ENCODE data around the gene HPSE2.

The HPSE2 gene

DNA sequence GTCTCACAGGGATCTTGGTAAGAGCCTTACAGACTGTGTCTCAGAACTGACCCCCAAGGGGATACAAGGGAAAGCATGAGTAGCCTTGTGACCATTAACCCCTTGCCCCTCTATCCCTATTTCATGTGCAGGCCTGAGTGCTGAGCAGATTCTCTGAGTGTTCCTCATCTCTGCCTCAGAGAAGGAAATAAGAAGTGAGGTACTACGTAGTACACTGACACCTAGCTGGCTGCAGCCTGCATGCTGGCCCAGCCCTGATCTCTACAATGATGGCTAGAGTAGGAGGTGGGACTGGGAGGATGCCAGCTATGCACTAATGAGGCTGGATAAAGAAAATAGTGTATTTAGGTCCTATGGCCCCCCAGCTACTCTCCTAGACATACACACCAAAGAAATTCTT lies 614.0 kb downstream of the HPSE2 start:
- TF ChIP-seq POLR2A (IDR thresholded peaks at IDR 0.05; ENCODE audit: extremely low read depth, insufficient read length) (no peak), CTCF (IDR thresholded peaks at IDR 0.05; ENCODE audit: low read depth, low read length) (no peak)
- TF ChIP-seq, protein P1, sequence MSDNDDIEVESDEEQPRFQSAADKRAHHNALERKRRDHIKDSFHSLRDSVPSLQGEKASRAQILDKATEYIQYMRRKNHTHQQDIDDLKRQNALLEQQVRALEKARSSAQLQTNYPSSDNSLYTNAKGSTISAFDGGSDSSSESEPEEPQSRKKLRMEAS (IDR thresholded peaks at IDR 0.05; ENCODE audit: low read depth, low read length) = no peak
- H3K4me3 ChIP-seq (ENCODE audit: low read depth, low read length) = no peak overlapping the region
- DNase-seq (ENCODE audit: low read depth) = no peak

DNA sequence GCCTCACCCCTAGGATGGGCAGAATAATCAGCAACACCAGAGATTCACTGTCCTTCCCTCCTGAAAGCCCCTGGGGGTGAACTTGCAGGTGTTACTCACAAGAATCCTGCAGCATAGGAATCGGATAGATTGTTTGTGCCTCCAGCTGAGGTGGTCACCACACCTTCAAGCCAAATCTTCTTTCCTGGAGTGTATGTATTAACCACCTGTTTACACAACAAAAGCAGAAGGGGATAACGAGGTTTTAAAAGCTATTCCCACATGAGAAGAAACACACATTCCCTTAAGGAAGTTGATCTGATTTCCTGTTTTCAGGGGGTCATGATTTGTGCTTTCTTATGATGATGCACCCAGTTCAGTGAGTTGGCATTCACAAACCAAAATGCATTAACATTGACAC lies 615.1 kb downstream of the HPSE2 start:
- no peak overlapping the region for H3K4me3 ChIP-seq (ENCODE audit: low read depth, low read length)
- no peak for DNase-seq (ENCODE audit: low read depth)
- no peak for TF ChIP-seq POLR2A (IDR thresholded peaks at IDR 0.05; ENCODE audit: extremely low read depth, insufficient read length)
- TF ChIP-seq MYC (IDR thresholded peaks at IDR 0.05; ENCODE audit: low read depth, low read length) = no peak
- TF ChIP-seq CTCF (IDR thresholded peaks at IDR 0.05; ENCODE audit: low read depth, low read length) = no peak
- TF ChIP-seq, protein P1 (IDR thresholded peaks at IDR 0.05; ENCODE audit: low read depth, low read length) = no peak

- TF ChIP-seq CTCF (IDR thresholded peaks at IDR 0.05; ENCODE audit: low read depth, low read length) = no peak
- TF ChIP-seq, protein P1 (IDR thresholded peaks at IDR 0.05; ENCODE audit: low read depth, low read length) = peak; percentile 39; the same call in 1 of the 2 replicates
- no peak overlapping the region for H3K4me3 ChIP-seq (ENCODE audit: low read depth, low read length)
- DNase-seq (ENCODE audit: low read depth) = peak; percentile 79
Measured at GRCh38 chr10:98619446-98619845, 616.2 kb downstream of the HPSE2 start.

GRCh38 chr10:98617906-98618520 lies 617.6 kb downstream of the HPSE2 start:
- TF ChIP-seq, protein P1 (IDR thresholded peaks at IDR 0.05; ENCODE audit: low read depth, low read length) = no peak
- TF ChIP-seq MYC (IDR thresholded peaks at IDR 0.05; ENCODE audit: low read depth, low read length) (no peak), POLR2A (IDR thresholded peaks at IDR 0.05; ENCODE audit: extremely low read depth, insufficient read length) (no peak), CTCF (IDR thresholded peaks at IDR 0.05; ENCODE audit: low read depth, low read length) (no peak)
- no peak overlapping the region for H3K4me3 ChIP-seq (ENCODE audit: low read depth, low read length)
- no peak for DNase-seq (ENCODE audit: low read depth)

DNA sequence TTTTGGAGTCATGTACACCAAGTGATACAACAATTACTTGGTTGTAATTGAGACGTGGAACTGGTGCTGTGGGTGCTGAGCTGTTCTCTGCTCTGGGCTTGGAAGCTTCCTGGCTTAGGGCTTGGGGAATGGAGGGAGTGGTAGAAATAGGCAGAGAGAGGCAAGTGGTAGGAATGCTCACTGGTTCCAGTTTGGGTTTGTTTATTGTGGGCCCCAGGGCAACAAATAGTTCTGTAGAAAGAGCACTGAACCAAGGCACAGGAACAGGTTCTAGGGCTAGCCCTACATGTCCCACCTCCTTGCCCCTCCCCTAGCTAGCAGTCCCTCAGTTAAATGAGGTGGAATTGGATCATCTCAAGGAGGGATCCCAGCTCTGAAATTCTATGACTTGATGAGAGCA lies 622.2 kb downstream of the HPSE2 start:
- no peak for TF ChIP-seq POLR2A (IDR thresholded peaks at IDR 0.05; ENCODE audit: extremely low read depth, insufficient read length)
- no peak for TF ChIP-seq MYC (IDR thresholded peaks at IDR 0.05; ENCODE audit: low read depth, low read length)
- no peak for TF ChIP-seq CTCF (IDR thresholded peaks at IDR 0.05; ENCODE audit: low read depth, low read length)
- TF ChIP-seq, protein P1 (IDR thresholded peaks at IDR 0.05; ENCODE audit: low read depth, low read length) = no peak
- H3K4me3 ChIP-seq (ENCODE audit: low read depth, low read length) = no peak overlapping the region
- DNase-seq (ENCODE audit: low read depth) = no peak
